ENCODE data around the gene DCTN3.

- no peak for TF ChIP-seq CTCF (conservative IDR thresholded peaks at IDR 0.05 in 1 of 2, IDR thresholded peaks at IDR 0.05 in 1 of 2; ENCODE audit: low read depth in 1 of 2, low read length in 2 of 2)
- TF ChIP-seq EZH2 (IDR thresholded peaks at IDR 0.05; ENCODE audit: low read length, missing control alignments), result no peak
Observed at GRCh38 chr9:34638138-34638445, 17.8 kb upstream of the DCTN3 start.

All from fibroblast of lung (primary cell).